ENCODE measurements around the gene OR2B2.
A peak's percentile ranks its signal among the peaks of the same experiment; 100 is the strongest.

OR2B2 gene

DNA sequence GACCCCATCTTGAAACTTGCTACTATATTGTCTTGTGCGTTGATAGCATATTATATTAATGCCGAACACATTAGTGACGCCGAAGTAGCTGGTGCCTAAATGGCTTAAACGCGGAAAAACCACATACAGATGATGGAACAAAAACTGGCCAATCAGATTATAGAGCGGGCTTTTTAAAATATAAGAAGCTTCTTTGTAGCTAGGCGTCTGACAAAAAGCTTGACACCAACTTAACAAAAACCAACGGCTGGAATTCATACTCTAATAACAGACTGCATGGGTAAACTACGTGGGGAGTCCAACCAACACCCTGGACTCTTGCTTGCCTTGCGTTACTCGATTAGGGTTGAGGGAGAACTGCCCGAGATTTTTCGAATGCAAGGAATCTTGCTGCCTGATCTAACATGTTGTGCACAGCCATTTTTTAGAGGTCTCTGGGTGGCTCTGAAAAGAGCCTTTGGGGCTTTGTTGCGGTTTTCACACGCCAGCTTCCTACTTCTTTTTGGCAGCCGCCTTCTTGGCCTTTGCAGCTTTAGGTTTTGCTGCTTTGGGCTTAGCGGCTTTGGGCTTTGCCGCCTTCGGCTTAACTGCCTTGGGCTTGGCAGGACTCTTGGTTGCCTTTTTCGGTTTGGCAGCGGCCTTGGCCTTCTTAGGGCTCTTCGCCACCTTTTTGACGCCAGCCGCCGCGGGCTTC lies 45.7 kb downstream of the OR2B2 start:
- peak; percentile 99 for DNase-seq

DNA sequence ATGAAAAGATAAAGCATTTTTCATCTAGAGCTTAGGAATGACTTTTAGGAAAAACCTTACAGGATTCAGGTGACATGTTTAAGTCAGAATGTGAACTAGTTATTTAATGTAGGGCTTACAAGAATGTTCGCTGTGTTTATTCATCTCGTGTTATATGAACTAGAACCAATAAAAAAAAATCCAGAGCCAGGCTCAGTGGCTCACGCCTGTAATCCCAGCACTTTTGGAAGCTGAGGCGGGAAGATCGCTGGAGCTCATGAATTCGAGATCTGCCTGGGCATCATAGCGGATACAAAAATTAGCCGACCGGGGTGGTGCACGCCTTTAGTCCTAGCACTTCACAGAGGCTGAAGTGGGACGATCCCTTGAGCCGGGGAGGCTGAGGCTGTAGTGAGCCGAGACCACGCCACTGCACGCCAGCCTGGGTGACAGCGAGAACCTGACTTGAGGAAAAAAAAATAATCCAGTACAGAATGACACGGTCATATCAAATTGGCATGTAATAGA lies 46.3 kb downstream of the OR2B2 start:
- no peak for DNase-seq

DNA sequence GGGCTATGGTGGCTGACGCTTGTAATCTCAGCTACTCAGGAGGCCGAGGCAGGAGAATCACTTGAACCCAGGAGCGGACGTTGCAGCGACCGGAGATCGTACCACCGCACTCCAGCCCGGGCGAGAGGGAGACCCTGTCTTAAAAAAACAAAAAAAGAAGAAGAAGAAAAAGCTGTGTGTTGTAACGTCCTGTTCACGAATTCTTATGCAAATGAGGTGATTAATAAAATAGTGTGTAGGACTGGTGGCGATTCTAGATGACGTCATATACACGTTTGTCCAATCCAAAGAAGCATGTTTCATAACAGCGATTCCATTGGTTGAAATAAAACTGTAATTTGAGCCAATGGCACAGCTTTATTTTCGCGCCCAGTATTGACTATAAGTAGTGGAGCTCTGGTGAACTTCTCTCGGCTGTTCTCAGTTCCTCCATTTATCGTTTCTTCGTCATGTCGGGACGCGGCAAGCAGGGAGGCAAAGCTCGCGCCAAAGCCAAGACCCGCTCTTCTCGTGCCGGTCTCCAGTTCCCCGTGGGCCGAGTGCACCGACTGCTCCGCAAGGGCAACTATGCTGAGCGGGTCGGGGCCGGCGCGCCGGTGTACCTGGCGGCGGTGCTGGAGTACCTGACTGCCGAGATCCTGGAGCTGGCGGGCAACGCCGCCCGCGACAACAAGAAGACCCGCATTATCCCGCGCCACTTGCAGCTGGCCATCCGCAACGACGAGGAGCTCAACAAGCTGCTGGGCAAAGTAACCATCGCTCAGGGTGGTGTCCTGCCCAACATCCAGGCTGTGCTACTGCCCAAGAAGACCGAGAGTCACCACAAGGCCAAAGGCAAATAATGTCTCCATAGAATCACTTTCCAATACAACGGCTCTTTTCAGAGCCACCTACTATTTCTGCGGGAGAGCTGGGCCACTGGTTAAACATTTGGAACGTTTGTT lies 47.0 kb downstream of the OR2B2 start:
- DNase-seq, result peak; percentile 99

DNA sequence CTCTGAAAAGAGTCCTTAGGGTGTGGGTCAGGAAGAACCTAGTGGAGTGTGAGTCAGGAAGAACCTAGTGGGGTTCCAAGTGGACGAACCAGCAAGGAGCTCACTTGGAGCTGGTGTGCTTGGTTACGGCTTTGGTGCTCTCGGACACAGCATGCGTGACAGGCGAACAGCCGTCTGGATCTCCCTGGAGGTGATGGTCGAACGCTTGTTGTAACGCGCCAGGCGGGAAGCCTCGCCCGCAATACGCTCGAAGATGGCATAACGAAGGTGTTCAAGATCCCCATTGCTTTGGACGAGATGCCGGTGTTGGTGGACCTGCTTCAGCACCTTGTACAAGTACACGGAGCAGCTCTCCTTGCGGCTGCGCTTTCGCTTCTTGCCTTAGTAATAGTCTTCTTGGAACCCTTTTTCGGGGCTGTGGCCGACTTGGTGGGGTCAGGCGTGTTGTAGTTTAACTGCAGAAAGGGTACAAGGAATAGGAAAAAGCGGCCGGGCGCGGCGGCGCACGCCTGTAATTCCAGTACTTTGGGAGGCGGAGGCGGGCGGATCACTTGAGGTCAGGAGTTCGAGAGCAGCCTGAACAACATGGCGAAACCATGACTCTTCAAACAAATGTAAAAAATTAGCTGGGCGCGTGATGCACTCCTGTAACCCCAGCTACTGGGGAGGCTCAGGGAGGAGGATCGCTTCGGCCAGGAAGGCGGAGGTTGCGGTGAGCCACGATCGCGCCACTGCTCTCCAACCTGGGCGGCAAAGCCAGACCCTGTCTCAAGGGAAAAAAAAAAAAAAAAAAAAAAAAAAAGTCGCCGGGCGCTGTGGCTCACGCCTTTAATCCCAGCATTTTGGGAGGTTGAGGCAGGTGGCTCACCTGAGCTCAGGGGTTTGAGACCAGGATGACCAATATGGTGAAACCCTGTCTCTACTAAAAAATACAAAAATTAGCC lies 48.0 kb downstream of the OR2B2 start:
- DNase-seq, result no peak

DNA sequence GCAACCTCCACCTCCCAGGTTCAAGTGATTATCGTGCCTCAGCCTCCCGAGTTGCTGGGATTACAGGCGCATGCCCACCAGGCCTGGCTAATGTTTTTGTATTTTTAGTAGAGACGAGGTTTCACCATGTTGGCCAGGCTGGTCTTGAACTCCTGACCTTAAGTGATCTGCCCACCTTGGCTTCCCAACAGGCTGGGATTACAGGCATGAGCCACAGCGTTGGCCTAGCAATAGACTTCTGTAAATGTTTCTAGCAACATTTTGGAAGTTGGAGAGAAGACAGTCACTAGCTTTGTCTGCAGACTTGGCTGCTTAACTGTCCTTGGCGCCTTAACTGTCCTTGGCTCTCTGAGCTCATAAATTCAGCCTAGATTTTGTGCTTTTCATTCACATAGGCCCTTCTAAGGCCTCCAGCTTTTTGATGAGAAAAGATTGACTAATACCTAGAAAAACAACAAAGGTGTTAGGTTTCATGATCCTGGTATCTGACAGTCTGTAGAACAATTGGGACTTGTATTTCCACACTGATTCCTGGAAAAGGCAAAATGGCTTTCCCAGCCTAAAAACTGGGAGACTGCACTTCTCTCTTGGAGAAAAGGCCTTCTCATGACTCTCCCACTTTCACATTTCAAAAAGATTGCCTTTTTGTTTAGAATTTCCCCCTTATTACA lies 49.7 kb downstream of the OR2B2 start:
- no peak for DNase-seq

DNA sequence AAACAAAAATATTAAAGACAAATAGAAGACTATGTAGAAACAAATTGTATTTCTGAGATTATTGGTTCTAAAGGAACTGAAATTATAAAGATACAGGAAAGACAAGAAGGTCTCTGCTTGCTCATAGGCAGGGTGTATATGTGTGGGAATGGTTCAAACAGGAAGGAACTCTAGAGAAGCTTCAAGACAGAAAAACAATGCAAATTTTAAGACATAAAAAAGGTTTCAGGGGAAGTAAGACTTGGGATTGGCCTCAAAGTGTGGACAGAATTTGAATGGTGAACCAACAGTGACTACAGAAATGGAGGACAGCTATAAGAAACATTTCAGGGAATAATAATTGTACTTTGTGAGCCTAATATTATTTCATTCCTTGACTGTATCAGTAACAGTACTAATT lies 50.3 kb downstream of the OR2B2 start:
- DNase-seq, result no peak

- DNase-seq, result peak; percentile 70
Observed at GRCh38 chr6:27861276-27861840, 50.8 kb downstream of the OR2B2 start.
